Fibroblast of peridontal ligament (primary cell): Measurements from ENCODE around the gene GPR143.
"Not testable (repeated sequence)": the region's sequence is repeated elsewhere in the genome, so short reads cannot be mapped to it uniquely, and the experiment has no call there.

Source experiments
- DNase-seq: peaks from one replicate; pipeline ENCODE4 v3.0.0-alpha.2; 2010; ENCODE audit errors: extremely low read depth

The GPR143 gene

GRCh38 chrX:9768321-9768839, 2.7 kb upstream of the GPR143 start:
- DNase-seq = not testable (repeated sequence)

DNA sequence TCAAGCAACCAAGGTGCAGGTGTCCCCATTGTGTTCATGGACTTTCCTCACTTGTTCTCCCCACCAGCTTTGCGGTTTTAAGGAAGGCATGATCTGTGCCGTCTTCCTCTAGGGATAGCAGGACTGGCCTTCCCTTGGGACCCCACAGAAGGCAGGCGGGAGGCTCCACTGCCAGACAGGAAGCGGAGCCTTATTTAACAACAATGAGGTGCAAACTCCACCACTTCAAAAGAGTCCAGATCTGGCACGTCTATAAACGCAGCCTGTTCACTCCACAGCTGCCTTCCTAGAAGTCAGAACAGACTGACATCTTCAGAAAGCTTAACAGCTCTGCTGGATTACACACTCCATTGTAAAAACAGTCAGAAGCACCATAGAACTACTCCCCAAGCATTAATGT, 1.7 kb upstream of the GPR143 start:
- no peak for DNase-seq

DNA sequence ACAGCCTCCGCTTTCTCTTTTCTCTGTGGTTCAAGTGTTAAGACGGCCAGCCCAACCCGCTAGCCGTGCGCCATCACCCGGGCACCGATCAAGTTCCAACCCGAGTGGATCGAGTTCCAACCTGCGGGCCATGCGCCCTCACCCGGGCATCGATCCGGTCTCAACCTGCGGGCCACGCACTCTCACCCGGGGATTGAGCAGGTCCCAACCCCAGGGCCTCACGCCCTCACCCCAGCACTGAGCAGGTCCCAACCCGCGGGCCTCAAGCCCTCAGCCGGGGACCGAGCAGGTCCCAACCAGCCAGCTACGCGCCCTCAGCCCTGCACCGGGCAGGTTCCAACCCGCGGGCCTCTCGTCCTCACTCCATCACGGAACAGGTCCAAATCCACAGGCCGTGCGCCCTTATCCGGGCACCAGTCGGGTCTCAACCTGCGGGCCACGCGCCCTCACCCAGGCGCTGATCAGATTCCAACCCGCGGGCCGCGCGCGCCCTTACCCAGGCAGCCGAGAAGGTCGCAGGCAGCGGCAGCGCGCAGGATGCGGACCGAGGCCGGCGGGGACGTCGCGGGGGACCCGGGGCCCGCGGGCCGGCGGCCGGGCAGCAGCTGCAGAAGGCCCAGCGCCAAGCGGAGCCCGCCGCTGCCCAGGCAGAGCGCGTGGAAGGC, 443 bp downstream of the GPR143 start:
- DNase-seq = no peak

- no peak for DNase-seq
These were observed 6.3 kb downstream of the GPR143 start for GRCh38 chrX:9759337-9759736.

DNA sequence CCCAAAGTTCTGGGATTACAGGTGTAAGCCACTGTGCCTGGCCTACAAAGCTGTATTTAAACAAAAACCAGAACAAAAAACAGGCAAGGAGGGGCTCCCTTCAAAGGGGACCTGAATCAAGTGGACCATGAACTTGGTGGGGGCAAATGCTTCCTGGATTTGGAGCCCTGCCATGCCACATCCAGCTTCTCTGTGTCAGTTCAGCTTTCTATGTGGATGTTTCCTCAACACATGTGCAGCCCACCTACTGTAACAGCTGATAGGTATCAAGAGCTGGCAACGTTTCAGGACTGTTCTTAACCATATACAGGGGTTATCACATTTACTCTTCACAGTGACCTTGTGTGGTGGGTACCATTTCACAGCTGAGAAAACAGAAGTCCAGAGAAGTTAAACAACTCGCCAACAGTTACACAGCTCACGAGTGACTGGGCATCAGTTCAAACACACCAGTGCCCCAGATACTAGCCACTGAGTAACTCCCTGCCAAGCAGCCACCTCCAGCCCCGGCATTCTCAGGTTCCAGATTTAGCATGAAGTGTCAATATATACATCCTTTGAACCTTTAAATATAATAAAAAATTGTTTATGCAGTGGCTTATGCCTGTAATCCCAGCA, 7.5 kb downstream of the GPR143 start:
- no peak for DNase-seq

- DNase-seq = no peak
These were observed 8.3 kb downstream of the GPR143 start for GRCh38 chrX:9757366-9757765.

DNA sequence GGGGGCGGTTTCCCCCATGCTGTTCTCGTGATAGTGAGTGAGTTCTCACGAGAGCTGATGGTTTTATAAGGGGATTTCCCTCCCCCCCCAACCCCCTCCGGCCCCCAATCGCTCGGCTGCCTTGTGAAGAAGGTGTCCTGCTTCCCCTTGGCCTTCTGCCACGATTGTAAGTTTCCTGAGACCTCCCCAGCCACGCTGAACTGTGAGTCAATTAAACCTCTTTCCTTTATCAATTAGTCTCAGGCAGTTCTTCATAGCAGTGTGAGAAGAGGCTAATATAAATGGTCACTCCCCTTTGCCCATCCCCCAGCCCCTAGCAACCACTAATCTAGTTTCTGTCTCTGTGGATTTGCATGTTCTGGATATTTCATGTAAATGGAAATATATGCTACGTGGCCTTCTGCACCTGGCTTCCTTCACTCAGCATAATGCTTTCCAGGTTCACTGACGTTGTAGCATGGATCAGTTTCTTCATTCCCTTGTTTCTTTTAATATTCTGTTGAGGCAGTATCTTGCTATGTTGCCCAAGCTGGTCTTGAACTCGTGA, 16.4 kb downstream of the GPR143 start:
- no peak for DNase-seq

- DNase-seq = no peak
These were observed 18.0 kb downstream of the GPR143 start for GRCh38 chrX:9747644-9748043.

DNA sequence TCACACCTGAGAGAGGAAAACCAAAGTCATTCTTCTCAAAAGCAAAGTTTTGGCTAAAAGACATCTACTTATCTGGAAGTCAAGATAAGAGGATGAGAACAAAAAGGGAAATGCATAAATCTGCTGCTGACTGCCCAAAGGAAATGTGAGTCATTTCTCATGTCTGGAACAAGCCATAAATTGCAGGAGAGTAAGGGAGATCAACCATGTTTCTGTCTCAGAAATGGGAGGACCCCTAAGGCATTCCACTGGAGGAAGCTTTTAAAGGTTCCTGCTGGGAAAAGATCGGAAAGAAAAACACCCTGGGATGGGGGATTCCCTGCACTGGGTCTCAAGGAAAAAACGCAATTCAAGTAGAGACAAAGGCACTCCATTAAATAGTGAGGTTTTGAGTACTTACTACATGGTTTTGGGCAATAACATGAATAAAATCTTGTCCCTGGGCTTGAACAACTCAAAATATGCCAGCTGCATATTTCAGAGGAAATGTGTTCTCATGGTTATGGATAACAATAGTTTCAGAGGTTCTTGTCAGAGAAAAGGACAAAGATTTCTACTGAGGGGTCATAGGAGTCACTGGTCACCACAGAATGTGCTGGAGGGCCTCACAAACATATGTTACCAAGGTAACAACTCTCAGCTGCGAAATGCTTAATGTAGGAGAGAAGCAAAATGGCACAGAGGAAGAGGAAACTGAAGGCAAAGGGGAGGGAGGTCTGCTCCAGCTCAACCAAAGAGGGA, 19.3 kb downstream of the GPR143 start:
- DNase-seq = no peak

- no peak for DNase-seq
These were observed 20.1 kb downstream of the GPR143 start for GRCh38 chrX:9745417-9746115.

DNA sequence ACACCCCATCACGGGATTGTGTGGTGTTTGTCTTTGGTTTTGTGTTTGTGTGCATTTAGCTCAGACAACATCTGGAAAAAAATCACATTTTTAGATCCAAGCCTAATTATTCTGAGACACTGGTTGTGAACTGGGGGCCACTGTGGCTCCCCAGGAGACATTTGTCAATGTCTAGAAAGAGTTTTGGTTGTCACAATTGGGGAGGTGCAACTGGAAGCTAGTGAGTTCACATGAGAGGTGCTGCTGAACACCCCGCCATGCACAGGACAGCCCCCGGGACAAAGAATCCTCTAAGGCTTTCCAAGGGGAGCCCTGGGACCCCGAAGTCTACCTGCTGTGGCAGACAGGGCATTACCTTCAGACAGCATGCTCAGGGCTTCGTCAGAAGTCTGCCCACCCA, 26.5 kb downstream of the GPR143 start:
- DNase-seq = no peak

GRCh38 chrX:9738151-9738550, 27.5 kb downstream of the GPR143 start:
- DNase-seq = no peak

- DNase-seq = no peak
These were observed 28.3 kb downstream of the GPR143 start for GRCh38 chrX:9737363-9737762.

- no peak for DNase-seq
These were observed 34.9 kb downstream of the GPR143 start for GRCh38 chrX:9730752-9731151.

DNA sequence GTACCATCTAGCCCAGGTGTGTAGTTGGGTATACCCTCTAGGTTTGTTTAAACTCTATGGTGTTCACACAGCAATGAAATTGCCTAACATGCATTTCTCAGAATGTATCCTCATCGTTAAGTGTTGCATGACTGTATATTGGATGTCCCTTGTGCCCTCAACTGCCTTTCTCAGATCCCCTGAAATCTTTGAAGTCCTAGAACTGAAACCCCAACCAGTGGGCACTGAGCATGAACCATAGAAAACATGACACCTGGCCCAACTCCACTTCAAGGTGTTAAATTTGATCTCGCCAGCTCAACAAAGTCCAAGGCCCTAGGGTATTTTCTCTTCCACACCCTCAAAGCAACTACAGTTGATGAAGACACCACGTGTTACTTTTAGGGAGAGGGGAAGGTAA, 35.6 kb downstream of the GPR143 start:
- DNase-seq = no peak

DNA sequence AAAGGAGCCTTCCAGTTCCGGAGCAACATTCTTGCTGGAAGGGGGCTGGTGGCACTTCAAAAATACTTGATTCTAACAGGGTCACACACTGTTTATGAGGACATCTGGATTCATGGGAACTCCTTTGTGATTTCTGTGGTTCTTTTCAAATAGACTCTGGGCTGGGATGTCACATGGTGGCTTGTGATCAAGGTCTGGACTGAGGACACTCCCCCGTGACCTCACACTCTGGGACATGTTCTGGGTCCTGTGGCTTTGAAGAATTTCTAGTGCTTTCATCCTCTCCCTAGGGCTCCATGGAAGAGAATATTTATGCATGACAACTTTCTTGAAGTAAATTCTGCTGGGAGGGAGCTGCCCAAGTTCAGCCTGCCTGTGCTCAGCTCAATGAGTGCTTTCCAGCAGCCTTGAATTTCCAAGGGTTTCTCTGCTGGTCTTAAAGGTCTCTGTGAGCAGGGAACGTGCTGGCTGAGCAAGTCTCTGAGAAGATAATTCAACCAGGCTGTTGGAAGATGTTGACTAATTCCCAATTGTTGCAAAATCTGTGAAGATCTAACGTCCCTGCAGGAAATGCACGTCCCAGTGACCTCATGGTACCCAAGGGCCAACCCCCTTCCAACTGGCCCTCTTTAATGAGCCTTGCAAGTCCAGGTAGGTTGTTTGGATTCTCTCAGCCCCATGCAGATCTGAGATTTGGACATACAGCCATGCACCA, 36.3 kb downstream of the GPR143 start:
- peak; percentile 3 for DNase-seq

- DNase-seq = no peak
These were observed 37.4 kb downstream of the GPR143 start for GRCh38 chrX:9728261-9728660.

DNA sequence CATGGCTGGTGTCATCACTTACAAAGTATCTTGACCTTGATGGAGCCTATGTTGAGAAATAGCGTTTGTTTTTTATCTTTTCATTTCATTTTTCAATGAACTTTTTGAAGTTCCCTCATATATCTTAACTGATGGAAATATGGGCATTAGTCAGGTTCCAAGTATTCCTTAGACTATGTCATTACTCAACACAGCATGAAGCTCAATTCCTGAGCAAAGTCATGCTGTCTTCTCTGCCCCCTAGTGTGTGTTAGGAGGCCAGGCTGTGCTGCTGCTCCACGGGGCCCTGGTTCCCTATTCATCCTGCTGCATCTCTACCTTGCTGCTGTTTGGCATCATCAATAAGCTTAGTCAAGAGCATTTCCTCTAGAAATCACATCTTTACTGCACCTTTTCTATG, 40.9 kb downstream of the GPR143 start:
- DNase-seq = peak; percentile 2

DNA sequence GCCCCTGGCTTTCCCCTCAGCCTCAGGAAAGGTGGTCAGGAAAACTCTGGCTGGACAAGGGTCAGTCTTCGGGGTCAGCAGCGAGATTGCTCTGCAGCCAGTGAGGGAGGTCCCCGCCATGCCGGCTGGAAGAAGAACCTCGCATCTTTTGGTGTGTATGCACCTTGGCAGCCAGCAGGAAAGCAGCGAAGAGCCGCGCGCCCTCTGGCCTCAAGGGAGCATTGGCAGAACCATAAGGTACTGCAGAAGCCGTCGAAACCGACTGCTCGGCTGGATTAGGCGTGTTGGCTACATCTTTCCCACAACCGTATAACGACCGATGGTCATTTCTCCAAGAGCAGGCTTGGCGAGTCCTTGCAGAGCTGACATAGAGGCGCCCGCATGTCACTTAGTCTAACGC, 48.3 kb downstream of the GPR143 start:
- DNase-seq = no peak

- DNase-seq = no peak
These were observed 55.3 kb downstream of the GPR143 start for GRCh38 chrX:9710332-9710731.

DNA sequence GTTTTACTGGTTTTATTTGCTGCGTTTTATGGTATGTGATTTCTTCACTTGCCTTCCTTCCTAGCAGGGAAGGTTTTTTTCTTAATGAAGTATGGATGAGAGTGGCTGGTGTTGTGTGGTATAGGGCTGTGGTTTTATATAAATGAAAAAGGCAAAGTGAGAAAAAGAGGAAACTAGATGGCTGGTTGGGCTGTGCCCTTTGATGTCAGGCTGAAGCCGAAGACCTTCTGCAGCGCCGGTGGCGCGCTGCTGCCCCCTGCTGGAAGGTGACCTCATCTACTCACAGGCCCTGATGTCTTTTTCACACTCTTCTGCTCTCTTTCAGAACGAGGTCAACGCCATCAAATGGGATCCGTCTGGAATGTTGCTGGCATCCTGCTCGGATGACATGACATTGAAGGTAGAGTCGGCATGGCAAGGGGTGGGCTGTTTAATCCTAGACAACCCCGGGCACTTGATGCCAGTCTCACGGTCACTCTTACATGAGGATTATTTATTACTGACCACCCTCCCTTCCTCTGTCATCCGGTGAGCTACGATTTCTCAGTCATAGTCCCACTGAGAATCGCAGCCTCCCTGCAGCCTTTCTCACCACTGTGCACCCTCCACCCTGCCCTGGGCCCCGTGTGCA, 56.6 kb downstream of the GPR143 start:
- peak; percentile 64 for DNase-seq
